Measurements from ENCODE around the gene DUSP8.

- TF ChIP-seq CTCF (IDR thresholded peaks at IDR 0.05) (no peak), POLR2A (IDR thresholded peaks at IDR 0.05) (no peak), EP300 (IDR thresholded peaks at IDR 0.05) (no peak)
Measured at GRCh38 chr11:1530686-1531448, 41.2 kb downstream of the DUSP8 start.

All from ovary (tissue), 3 donors.